SU-DHL-6 (cell line): ENCODE measurements around the gene HEATR5A.

Experiments used
- H2AFZ ChIP-seq: fragments of 200-600 bp; sonication (generic); 2 replicates; pipeline ENCODE4 v1.6.1; 2014; ENCODE audit warnings: low read depth, mild to moderate bottlenecking, moderate library complexity, mixed read lengths, antibody characterized with exemption, low read length; ENCODE audit not compliant: severe bottlenecking
- H3F3A ChIP-seq: fragments of 200-600 bp; shearing (Covaris generic); 2 replicates; pipeline ENCODE4 v1.6.0; 2016; ENCODE audit warnings: antibody characterized with exemption, mild to moderate bottlenecking; ENCODE audit not compliant: insufficient read depth
- H3K27ac ChIP-seq: fragments of 200-600 bp; sonication (generic); 2 replicates; pipeline ENCODE4 v1.5.1; 2016; ENCODE audit warnings: low read depth, mild to moderate bottlenecking, low read length, moderate library complexity, mixed read lengths
- H3K27me3 ChIP-seq: fragments of 200-600 bp; sonication (generic), shearing (Covaris generic); 2 replicates; pipeline ENCODE4 v1.6.0; 2014; ENCODE audit warnings: mild to moderate bottlenecking, low read length
- H3K36me3 ChIP-seq: fragments of 200-600 bp; sonication (generic); 2 replicates; pipeline ENCODE4 v1.6.1; 2014; ENCODE audit warnings: mild to moderate bottlenecking, low read length, mixed read lengths
- H3K4me2 ChIP-seq: fragments of 300-600, 200-600 bp; shearing (Covaris generic), sonication (generic); 2 replicates; pipeline ENCODE4 v1.6.0; 2014; ENCODE audit warnings: low read length, low read depth, mild to moderate bottlenecking; ENCODE audit not compliant: poor library complexity, severe bottlenecking
- H3K4me3 ChIP-seq: fragments of 200-600 bp; sonication (generic); 2 replicates; pipeline ENCODE4 v1.5.1; 2014; ENCODE audit warnings: antibody characterized with exemption, low read length, mild to moderate bottlenecking, mixed read lengths; ENCODE audit not compliant: insufficient read depth, poor library complexity, severe bottlenecking
- H3K79me2 ChIP-seq: fragments of 200-600 bp; sonication (generic); 2 replicates; pipeline ENCODE4 v1.6.1; 2014; ENCODE audit warnings: mild to moderate bottlenecking, low read length, moderate library complexity; ENCODE audit not compliant: insufficient read depth
- H3K9ac ChIP-seq: fragments of 200-600 bp; sonication (generic); 2 replicates; pipeline ENCODE4 v1.7.0; 2014; ENCODE audit warnings: mild to moderate bottlenecking, low read length
- H3K9me2 ChIP-seq: fragments of 200-600 bp; sonication (generic); replicated peaks from 2 replicates; pipeline ENCODE4 v1.6.1; 2014; ENCODE audit warnings: low read length; ENCODE audit not compliant: insufficient read depth
- H3K9me3 ChIP-seq: fragments of 200-600 bp; sonication (generic); 2 replicates; pipeline ENCODE4 v1.6.1; 2014; ENCODE audit warnings: low read length, mixed read lengths; ENCODE audit not compliant: insufficient read depth
- H4K20me1 ChIP-seq: fragments of 200-600 bp; sonication (generic); 2 replicates; pipeline ENCODE4 v1.6.1; 2014; ENCODE audit warnings: low read depth, mild to moderate bottlenecking, antibody characterized with exemption, low read length, moderate library complexity, mixed read lengths
- CTCF ChIP-seq: fragments of 200-600 bp; sonication (generic); IDR thresholded peaks from one replicate; pipeline ENCODE4 v1.5.1; 2017; ENCODE audit warnings: antibody characterized with exemption, mild to moderate bottlenecking, low read length, moderate library complexity; ENCODE audit not compliant: insufficient read depth, poor library complexity, severe bottlenecking
- EZH2phosphoT487 ChIP-seq: fragments of 200-600 bp; sonication (generic), shearing (Covaris generic); conservative IDR thresholded peaks from 2 replicates; pipeline ENCODE4 v1.6.1; 2018; ENCODE audit warnings: mild to moderate bottlenecking, antibody characterized with exemption, low read length, moderate library complexity, mixed read lengths

The HEATR5A gene

DNA sequence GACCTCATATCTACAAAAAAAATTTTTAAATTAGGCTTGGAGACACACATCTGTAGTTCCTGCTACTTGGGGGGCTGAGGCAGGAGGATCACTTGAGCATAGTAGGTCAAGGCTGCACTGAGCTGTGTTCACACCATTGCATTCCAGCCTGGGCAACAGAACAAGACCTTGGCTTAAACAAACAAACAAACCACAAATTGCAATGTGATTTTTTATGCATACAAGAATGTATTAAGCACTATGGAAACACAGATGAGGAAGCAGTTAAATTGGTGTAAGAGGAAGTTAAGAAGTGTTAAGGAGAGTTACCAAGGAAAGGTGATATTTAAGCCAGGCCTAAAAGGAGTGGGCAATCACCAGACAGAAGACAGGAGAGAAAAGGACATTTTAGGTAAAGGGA lies 129.1 kb downstream of the HEATR5A start:
- Histone ChIP-seq H3F3A (no peaks in the 10 kb centered on the region), H2AFZ (no peak overlapping the region), H3K79me2 (no peaks in the 10 kb centered on the region), H3K9me3 (no peaks in the 10 kb centered on the region), H3K27ac (no peak overlapping the region), H3K9me2 (no peaks in the 10 kb centered on the region), H3K9ac (no peak overlapping the region), H3K4me2 (no peak overlapping the region), H3K27me3 (no peaks in the 10 kb centered on the region), H3K4me3 (no peak overlapping the region), H3K36me3 (no peaks in the 10 kb centered on the region), H4K20me1 (no peaks in the 10 kb centered on the region)
- TF ChIP-seq CTCF = no peak
- no peak for TF ChIP-seq EZH2phosphoT487

GRCh38 chr14:31287294-31287972 lies 132.9 kb downstream of the HEATR5A start:
- TF ChIP-seq EZH2phosphoT487 = no peak
- TF ChIP-seq CTCF = no peak
- no peaks in the 10 kb centered on the region for H3K9me3 ChIP-seq

GRCh38 chr14:31286456-31287293 lies 133.7 kb downstream of the HEATR5A start:
- Histone ChIP-seq H3K9ac (no peak overlapping the region), H3K27ac (no peak overlapping the region), H3K9me3 (no peaks in the 10 kb centered on the region), H4K20me1 (no peaks in the 10 kb centered on the region), H3K36me3 (no peaks in the 10 kb centered on the region), H2AFZ (no peak overlapping the region), H3K4me2 (no peak overlapping the region), H3K79me2 (no peaks in the 10 kb centered on the region), H3K27me3 (no peaks in the 10 kb centered on the region), H3F3A (no peaks in the 10 kb centered on the region), H3K4me3 (no peak overlapping the region), H3K9me2 (no peaks in the 10 kb centered on the region)
- TF ChIP-seq EZH2phosphoT487 = no peak
- no peak for TF ChIP-seq CTCF

More at GRCh38 chr14:31287294-31287972, 132.9 kb downstream of the HEATR5A start:
- H3K27me3 ChIP-seq = no peaks in the 10 kb centered on the region
- no peaks in the 10 kb centered on the region for H3K9me2 ChIP-seq
- no peaks in the 10 kb centered on the region for H3F3A ChIP-seq
- no peak overlapping the region for H3K4me2 ChIP-seq
- no peak overlapping the region for H3K4me3 ChIP-seq
- H3K9ac ChIP-seq = no peak overlapping the region
- H3K79me2 ChIP-seq = no peaks in the 10 kb centered on the region
- no peaks in the 10 kb centered on the region for H3K36me3 ChIP-seq
- no peak overlapping the region for H3K27ac ChIP-seq
- H4K20me1 ChIP-seq = no peaks in the 10 kb centered on the region
- H2AFZ ChIP-seq = no peak overlapping the region
